Activated T-cell treated with anti-CD3 and anti-CD28 coated beads, Interleukin-2, amount 50 U/mL, for 1 hour (primary cell): ENCODE measurements around the gene RCE1.

Source experiments
- DNase-seq: peaks from one replicate; pipeline ENCODE4 v3.0.0-alpha.2; 2020

The RCE1 gene

GRCh38 chr11:66857927-66858185, 14.6 kb downstream of the RCE1 start:
- no peak for DNase-seq

DNA sequence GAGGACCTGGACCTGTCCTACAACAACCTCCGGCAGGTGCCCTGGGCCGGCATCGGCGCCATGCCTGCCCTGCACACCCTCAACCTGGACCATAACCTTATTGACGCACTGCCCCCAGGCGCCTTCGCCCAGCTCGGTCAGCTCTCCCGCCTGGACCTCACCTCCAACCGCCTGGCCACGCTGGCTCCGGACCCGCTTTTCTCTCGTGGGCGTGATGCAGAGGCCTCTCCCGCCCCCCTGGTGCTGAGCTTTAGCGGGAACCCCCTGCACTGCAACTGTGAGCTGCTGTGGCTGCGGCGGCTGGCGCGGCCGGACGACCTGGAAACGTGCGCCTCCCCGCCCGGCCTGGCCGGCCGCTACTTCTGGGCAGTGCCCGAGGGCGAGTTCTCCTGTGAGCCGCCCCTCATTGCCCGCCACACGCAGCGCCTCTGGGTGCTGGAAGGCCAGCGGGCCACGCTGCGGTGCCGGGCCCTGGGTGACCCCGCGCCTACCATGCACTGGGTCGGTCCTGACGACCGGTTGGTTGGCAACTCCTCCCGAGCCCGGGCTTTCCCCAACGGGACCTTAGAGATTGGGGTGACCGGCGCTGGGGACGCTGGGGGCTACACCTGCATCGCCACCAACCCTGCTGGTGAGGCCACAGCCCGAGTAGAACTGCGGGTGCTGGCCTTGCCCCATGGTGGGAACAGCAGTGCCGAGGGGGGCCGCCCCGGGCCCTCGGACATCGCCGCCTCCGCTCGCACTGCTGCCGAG, 15.1 kb downstream of the RCE1 start:
- no peak for DNase-seq

GRCh38 chr11:66858939-66859685, 15.9 kb downstream of the RCE1 start:
- DNase-seq, result no peak

DNA sequence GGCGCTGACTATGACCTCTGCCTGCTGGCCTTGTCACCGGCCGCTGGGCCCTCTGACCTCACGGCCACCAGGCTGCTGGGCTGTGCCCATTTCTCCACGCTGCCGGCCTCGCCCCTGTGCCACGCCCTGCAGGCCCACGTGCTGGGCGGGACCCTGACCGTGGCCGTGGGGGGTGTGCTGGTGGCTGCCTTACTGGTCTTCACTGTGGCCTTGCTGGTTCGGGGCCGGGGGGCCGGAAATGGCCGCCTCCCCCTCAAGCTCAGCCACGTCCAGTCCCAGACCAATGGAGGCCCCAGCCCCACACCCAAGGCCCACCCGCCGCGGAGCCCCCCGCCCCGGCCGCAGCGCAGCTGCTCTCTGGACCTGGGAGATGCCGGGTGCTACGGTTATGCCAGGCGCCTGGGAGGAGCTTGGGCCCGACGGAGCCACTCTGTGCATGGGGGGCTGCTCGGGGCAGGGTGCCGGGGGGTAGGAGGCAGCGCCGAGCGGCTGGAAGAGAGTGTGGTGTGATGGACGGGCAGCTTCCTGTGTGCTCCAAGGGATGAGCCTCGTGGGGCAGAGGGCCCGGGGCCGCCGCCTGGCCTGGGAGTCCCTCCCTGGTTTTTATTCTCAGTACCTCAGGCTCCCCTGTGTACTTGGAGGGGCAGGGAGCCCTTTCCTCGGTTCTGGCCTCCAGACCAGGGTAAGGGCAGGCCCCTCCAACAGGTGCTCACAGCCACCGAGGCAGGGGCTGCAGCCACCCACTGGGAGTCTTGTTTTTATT, 16.6 kb downstream of the RCE1 start:
- no peak for DNase-seq

DNA sequence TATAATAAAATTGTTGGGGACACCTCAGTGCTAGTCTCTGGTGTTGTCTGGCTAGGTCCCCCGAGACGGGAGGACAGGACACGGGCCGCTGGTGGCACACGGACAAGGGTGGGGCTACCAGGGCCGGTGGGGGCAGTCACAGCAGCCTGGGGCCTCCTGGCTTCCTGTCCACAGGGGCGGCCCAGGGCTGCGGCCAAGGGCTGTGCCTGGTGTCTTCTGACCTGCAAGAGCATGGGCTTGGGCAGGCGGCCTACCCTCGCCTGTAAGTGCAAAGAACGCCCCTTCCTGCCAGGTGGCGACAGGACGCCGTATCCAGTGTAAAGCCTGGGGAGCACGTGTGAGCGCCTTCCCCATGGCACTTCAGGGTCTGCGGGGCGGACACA, 17.2 kb downstream of the RCE1 start:
- no peak for DNase-seq

GRCh38 chr11:66861038-66861773, 18.0 kb downstream of the RCE1 start:
- no peak for DNase-seq

- DNase-seq, result no peak
These were observed 18.7 kb downstream of the RCE1 start for GRCh38 chr11:66861774-66862558.

GRCh38 chr11:66862559-66863037, 19.4 kb downstream of the RCE1 start:
- no peak for DNase-seq

GRCh38 chr11:66863428-66864125, 20.3 kb downstream of the RCE1 start:
- no peak for DNase-seq

- no peak for DNase-seq
These were observed 21.1 kb downstream of the RCE1 start for GRCh38 chr11:66864172-66864901.

GRCh38 chr11:66864924-66865697, 21.9 kb downstream of the RCE1 start:
- no peak for DNase-seq

DNA sequence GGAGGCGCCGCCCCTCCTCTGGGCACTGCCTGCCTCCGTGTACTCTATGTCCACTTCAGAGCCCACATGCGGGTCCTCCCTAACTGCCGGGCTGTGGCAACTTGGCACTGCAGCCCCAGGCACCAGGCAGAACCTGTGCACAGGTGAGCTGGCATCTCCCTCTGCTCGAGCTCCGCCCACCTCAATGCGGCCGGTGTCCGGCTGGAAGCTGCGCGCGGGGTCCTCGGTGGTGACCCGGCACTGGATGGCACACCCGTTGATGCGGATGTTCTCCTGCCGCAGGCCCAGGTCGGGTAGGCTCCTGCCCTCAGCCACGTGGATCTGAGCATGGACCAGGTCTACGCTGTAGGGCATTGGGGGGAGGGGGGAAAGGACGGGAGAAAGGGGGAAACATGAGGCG, 22.8 kb downstream of the RCE1 start:
- DNase-seq, result no peak

GRCh38 chr11:66866511-66866986, 23.3 kb downstream of the RCE1 start:
- no peak for DNase-seq

- no peak for DNase-seq
These were observed 24.3 kb downstream of the RCE1 start for GRCh38 chr11:66867425-66868040.

DNA sequence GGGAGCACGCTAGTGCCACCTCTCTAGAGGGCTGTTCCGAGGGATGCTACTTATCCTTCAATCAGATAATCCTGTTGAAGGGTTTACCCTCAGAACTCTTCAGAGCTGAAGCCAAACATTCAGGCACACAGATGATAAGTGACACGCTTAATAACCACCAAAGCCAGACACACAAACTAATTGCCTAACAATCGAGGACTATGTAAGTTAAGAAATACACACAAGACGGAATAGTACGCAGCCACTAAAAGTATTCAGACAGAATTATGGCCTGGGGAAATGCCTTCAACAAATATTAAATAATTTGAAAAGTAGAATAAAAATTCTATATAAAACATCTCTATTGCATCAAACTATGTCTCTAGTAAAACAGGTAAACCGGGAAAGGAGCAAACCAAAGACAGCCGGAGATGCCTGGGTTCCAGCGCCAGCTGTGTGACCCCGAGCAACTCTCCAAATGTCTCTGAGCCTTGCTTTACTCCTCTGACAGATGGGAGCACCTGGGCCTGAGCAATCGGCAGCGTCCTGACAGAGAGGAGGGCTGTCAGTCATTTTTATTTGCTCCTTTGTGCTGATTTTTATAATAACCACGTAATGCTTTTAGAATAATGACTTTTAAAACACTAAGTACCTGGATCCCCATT, 25.0 kb downstream of the RCE1 start:
- no peak for DNase-seq

GRCh38 chr11:66868726-66869566, 25.7 kb downstream of the RCE1 start:
- DNase-seq, result peak; percentile 74

DNA sequence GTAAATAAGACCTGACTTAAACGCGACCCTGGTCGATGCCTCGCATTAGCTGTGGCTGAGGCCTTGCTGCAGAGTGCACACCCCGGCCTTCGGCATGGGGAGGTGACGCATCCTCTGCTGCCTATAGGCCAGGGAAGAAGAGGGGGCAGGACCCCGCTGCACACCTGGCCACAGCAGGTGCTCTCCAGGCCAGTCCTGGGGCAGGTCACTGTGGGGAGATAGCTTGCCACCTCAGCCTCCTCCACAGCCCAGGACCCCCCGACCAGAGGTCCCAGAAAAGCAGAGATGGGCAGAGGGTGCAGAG, 26.3 kb downstream of the RCE1 start:
- DNase-seq, result no peak

GRCh38 chr11:66870131-66870530, 26.9 kb downstream of the RCE1 start:
- no peak for DNase-seq
